GM03348 (cell line): ENCODE data around the gene TRIM63.

Experiments used
- DNase-seq: peaks from one replicate; pipeline ENCODE4 v3.0.0; 2012; ENCODE audit warnings: low spot score

TRIM63 gene

GRCh38 chr1:26034504-26035202, 32.8 kb downstream of the TRIM63 start:
- peak; percentile 29 for DNase-seq

- DNase-seq, result no peak
These were observed 34.6 kb downstream of the TRIM63 start for GRCh38 chr1:26032656-26033357.

- DNase-seq, result peak; percentile 85
These were observed 35.7 kb downstream of the TRIM63 start for GRCh38 chr1:26031611-26032220.

- no peak for DNase-seq
These were observed 36.2 kb downstream of the TRIM63 start for GRCh38 chr1:26031196-26031595.

- no peak for DNase-seq
These were observed 37.5 kb downstream of the TRIM63 start for GRCh38 chr1:26029864-26030481.

- DNase-seq, result no peak
These were observed 38.2 kb downstream of the TRIM63 start for GRCh38 chr1:26029054-26029863.

GRCh38 chr1:26028490-26028980, 38.9 kb downstream of the TRIM63 start:
- no peak for DNase-seq

GRCh38 chr1:26027716-26028489, 39.5 kb downstream of the TRIM63 start:
- peak; percentile 46 for DNase-seq

- no peak for DNase-seq
These were observed 41.9 kb downstream of the TRIM63 start for GRCh38 chr1:26025517-26025916.

- no peak for DNase-seq
These were observed 42.4 kb downstream of the TRIM63 start for GRCh38 chr1:26025060-26025459.

- no peak for DNase-seq
These were observed 43.6 kb downstream of the TRIM63 start for GRCh38 chr1:26023826-26024225.

GRCh38 chr1:26023009-26023408, 44.4 kb downstream of the TRIM63 start:
- DNase-seq, result no peak

- DNase-seq, result no peak
These were observed 45.0 kb downstream of the TRIM63 start for GRCh38 chr1:26022404-26022779.

GRCh38 chr1:26021647-26022403, 45.6 kb downstream of the TRIM63 start, which contains the start of gene EXTL1:
Gene EXTL1, plus strand, starts transcription at chr1:26021775. Its CDS starts 872 bp downstream, at chr1:26022647.
- peak; percentile 74 for DNase-seq

GRCh38 chr1:26020941-26021646, 46.3 kb downstream of the TRIM63 start:
- DNase-seq, result no peak

- peak; percentile 84 for DNase-seq
These were observed 47.1 kb downstream of the TRIM63 start for GRCh38 chr1:26020330-26020768.

- DNase-seq, result peak; percentile 57
These were observed 47.7 kb downstream of the TRIM63 start for GRCh38 chr1:26019641-26020315.

GRCh38 chr1:26017606-26018005, 49.8 kb downstream of the TRIM63 start:
- DNase-seq, result peak; percentile 36
